NCI-H187 treated with DMSO at 0.1 percent for 48 hours (cell line): ENCODE results near the gene CREB3.

Experiments used
- DNase-seq: peaks from one replicate; lab custom pipeline; 2025; lab: John Stamatoyannopoulos, UW

The CREB3 gene

DNA sequence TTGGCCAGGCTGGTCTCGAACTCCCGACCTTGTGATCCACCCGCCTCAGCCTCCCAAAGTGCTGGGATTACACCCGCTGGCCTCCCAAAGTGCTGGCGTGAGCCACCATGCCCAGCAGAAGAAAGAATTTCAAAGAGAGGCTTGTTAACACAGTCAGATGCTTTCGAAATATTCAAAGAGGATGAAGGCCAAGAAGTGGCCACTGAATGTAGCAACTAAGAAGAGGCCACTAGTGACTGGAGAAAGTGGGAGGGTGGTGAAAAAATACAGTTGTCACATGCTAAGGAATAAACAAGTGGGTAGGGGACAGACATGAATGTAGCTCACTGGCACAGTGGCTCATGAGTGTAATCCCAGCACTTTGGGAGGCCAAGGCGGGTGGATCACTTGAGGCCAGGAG, 29.8 kb upstream of the CREB3 start:
- DNase-seq: no peak

GRCh38 chr9:35703906-35704672, 28.4 kb upstream of the CREB3 start:
- no peak for DNase-seq

DNA sequence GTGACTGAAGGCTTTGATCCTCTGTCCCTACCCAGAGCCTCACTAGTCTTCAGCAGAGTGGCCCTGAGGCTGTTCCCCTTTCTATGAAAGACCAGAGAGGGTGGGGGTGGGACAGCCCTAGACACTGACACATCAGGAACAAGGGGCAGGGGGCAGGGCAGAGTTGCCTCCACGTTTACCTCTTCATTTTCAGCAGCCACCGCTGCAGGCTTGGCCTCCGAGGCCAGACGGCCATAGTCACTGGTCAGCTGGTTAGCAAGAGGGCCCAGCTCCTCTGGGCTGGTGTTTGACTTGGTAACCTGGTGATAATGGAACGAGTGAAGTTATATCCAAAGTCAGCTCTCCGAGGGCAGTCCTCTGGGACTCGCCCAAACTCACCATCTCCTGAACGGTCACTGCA, 27.1 kb upstream of the CREB3 start:
- DNase-seq: no peak

GRCh38 chr9:35705836-35706430, 26.5 kb upstream of the CREB3 start:
- DNase-seq: no peak

- DNase-seq: no peak
Measured at GRCh38 chr9:35706951-35707350, 25.5 kb upstream of the CREB3 start.

DNA sequence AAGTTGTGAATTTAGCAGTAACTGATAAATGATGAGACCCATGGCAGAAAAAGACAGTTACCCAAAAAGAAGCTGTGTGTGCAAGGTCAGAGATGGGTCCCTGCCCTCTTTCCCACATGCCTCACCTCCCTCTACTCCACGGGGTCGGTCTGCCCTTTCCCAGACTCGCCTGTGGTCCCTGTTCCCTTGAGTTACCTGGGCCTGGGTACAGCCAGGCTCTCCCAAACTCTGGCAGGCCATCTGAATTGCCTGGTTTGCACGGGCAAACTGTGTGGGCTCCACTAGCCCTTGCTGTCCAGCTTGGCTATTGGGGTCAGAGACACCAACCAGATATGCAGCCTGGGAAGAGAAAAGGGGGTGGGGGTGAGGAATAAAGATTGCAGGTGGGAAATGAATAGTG, 24.3 kb upstream of the CREB3 start:
- DNase-seq: no peak

DNA sequence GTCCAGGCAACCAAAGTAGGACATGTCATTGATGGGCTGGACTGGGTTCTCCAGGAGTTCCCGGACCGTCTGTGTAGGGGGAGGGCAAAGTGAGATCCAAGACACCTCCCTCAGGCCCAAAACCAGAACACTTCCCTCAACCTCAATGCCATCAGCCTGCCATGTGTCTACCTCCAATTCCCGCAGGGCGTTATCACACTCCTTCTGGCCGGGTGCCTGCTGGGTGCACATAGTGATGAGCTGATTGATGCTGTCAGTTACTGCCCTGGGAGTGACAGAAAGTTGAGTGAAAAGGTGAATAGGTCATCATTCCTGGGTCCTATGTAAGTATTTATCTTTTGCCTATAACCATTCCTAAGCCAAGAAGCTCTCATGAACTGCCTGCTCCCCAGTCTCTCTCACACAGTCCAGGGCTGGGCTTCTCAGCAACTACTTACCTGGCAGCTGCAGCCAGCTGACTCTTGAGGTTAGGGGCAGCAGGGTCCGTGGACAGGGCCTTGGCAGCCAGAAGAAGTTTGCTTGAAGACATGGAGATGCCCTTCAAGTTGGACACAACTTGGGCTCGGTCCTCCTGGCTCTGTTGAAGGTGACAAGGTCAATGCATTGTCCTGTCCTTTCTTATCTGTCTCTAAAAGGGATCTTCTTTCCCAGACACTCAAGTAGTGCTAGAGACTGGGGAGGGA, 21.5 kb upstream of the CREB3 start:
- DNase-seq: no peak

DNA sequence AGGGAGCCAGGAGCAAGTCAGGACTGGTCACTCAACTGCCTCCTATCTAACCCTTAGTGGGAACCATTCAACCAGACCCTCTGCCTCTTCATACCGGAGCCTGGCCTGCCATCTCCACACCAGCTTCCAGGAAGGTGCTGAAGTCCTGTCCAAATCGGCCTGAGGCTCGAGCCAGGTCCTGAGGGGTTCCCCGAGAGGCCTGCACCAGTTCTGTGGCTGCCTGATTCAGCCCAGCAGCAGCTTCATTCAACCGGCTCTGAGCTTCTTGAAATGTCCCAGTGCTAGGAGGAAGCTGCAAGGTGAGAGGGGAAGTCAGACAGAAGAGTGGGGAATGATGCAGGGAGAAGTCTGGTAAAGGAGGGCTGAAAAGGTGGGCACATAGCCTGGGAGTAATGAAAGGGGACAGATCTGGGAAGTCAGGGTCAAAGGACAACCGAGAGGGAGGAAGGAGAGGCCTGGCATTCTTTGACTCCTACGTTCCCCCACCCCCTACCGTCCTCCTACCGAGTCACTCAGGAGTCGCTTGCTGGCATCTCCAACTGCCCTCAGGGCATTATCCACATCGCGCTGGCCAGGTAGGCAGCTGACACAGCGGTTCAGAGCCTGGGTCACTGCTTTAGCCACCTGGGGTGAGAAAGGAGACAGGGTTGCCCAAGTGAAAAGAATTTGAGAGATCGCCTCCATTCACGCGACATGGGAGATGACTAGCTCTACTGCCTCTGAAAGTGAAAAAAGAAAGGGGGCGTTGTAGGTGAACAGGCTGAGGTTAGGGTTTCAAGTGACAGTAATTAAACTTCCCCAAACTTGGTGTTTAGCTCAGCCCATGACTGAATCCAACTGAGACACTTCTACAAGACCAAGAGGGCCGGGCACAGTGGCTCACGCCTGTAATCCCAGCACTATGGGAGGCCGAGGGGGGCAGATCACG, 20.7 kb upstream of the CREB3 start:
- no peak for DNase-seq

GRCh38 chr9:35712762-35713400, 19.6 kb upstream of the CREB3 start:
- no peak for DNase-seq

GRCh38 chr9:35713578-35713977, 18.9 kb upstream of the CREB3 start:
- no peak for DNase-seq

- DNase-seq: no peak
Measured at GRCh38 chr9:35714123-35714522, 18.3 kb upstream of the CREB3 start.

DNA sequence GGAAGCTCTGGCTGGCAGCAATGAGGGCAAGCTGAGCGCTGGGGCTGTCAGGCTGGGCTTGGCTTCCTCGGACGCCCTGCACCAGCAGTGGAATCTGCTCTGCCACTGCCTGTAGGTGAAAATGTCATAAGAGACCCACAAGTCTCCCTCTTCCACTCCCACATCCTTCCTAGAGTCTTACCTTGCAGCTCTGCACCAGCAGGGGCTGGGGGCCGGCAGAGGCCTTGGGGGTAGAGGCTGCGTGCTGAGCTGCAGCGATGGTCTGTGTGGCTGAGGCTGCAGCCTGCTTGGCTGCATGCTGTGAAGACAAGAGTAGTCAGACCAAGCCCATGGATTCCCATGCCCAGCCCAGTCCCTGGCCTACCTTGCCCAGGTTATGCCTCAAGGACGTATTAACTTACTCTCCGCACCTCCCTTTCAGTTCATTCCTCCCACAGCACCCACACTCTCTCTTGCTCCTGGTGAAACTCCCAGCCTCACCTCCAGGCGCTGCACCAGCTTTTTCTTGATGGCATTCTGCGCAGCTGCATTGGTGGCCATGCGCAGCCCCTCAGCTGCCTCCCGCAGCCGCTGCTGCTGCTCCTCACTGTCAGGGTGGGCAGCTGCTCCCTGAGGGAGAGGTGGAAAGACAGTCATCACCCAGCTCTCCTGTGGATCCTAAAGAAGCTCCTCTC, 17.8 kb upstream of the CREB3 start:
- no peak for DNase-seq

DNA sequence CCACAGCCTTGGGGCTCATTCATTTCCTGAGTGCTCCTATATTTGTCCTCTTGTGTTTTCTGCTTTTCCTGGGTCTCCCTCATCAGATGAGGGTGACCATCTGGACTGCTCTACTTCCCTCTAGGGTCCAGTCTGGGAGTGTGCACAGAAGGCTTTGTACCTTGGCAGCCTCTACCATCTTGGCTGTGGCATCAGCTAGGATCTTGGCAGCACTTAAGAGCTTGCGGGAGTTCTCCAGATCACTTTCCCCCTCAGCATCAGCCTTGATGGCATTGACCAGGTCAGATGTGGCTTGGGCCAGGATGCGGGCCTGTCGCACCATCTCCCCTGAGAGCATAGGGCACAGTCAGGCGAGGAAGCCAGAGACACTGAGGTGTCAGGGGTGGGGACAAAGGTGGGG, 16.2 kb upstream of the CREB3 start:
- DNase-seq: no peak

DNA sequence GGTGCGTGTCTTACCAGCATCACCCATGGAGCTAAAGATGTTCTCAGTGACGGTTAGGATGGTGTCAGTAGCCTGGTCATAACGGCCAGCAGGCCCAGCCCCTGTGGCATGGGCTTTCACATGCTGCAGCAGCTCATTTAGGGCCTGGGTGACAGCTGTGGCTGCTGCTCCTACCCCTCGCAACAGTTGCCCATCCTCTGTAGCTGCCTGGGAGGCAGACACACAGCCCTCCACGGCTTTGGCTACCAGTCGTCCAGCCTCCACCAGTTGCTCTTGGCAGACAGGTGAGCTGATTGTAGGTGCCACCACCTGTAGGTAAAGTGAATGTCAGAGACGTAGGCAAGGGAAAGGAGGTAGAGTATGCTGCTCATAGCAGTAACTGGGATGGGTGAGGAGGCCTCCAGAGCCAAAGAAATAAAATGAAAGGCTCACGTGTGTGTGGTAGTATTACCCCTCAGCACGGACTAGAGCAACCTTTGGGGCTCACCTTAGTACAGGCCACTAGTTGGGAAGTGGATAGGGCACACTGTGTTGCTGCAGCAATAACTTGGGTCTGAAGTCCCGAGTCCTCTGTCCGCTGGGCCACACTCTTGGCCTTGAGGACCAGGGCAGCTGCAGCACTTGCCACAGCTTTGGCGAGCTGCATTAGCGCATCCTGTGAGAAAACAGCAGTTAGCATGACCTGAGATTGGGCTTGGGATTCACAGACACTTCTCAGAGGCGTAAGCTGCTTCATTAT, 15.2 kb upstream of the CREB3 start:
- no peak for DNase-seq

- DNase-seq: no peak
Measured at GRCh38 chr9:35718721-35719511, 13.6 kb upstream of the CREB3 start.

- DNase-seq: no peak
Measured at GRCh38 chr9:35719546-35719945, 12.9 kb upstream of the CREB3 start.

GRCh38 chr9:35723426-35723825, 9.0 kb upstream of the CREB3 start:
- DNase-seq: no peak

DNA sequence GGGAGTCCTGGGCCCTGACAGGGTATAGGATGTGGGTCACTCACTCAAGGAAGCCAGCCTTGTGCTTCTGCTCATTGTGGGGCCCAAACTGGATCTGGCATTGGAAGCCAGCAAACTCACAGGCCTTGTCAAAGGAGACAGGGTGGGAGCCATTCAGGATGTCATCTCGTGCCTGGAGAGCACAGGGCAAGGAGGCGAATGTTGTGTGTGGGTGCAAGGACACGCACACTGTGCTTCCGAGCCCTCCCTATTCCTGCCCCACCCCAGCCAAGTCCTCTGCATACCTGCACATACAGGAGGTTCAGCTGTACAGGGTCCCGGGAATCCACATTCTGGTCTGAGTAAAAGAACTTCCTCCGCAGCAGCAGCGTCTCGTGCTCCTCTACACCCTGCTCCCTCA, 8.6 kb upstream of the CREB3 start:
- no peak for DNase-seq

- no peak for DNase-seq
Measured at GRCh38 chr9:35725362-35725761, 7.1 kb upstream of the CREB3 start.

DNA sequence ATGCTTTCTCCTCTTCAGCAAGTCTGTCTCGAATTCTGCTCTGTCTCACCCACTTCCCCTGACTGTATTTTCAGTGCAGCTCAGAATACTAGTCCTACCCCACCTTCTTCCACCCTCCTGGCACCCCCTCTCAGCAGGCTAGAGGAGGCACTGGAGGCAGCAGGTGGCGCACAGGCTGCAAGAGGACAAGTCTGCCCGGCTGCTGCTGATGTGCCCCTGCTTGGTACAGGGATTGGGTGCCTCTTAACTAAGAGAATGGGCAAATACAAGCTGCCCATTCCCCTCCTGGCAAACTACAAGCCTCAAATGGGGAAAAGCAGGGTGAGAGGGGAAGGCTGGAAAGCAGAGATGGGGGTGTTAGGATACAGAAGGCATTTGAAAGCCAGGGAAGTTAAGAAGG, 5.5 kb upstream of the CREB3 start:
- no peak for DNase-seq
